NCI-H774 (cell line): Measurements from ENCODE around the gene LINC01488.

Experiments used
- DNase-seq: peaks from one replicate; lab custom pipeline; 2025; lab: John Stamatoyannopoulos, UW

LINC01488 gene

DNA sequence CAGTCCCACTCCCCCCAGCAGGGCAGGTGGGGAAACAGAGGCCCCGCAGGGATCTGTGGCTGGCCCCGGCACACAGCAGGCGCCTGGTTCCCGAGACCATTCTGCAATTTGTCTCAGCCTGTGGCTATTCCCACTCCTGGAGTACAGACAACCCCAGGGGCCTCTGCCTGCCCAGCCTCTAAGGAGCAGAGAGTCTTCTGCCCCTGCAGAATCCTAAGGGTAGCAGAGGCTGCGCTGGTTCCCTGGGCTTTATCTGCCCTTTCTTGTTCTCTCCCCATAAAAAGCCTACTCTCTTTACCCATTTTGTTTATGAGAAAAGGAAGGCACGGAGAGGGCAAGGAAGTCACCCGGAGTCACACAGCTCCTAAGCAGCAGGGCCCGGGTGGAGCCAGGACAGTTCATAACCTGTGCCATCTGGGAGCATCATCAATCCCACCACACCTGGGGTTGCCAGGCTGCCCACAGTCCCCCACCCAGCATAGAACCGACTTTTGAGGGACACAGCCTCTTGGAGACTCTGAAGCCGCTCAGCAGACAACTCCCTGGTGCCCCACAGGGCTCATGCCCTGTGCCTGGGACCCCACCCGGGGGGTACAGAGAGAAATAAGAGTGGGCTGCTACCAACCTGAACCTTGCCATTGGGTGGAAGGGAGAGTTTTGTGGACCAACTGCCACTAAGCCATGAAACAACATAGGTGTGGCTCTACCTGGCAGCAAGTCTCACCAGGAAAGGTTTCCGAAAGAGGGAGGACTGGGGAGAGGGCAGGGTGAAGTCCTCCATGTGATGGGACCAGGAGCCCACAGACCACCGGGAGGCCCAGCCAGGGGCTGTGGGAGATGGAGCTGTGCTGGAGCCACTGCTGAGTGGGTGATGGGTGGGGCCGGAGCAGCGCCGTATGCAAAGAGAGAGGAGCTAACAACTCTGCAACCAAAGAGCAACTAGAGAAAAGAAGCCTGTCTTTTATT, 17.2 kb upstream of the LINC01488 start:
- DNase-seq: no peak

GRCh38 chr11:69465236-69466000, 16.0 kb upstream of the LINC01488 start:
- no peak for DNase-seq

DNA sequence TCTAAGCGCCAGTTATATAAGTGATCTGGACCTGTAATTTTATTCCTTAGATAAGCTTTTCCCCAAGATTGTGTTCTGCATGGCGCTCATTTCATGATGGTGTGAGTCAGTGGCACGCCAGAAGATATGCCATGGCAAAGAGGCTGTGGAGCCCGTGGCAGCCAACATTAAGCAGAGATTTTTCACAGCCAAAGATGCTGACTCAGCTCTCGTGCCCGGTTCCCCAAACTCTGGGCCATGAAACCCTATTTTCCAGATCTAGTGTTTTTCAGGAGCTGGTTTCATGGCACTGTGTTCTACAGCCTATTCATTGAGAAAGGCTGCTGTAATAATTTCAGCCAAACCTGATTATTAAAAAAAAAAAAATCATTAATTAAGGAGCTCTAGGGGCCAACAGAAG, 15.4 kb upstream of the LINC01488 start:
- DNase-seq: no peak

DNA sequence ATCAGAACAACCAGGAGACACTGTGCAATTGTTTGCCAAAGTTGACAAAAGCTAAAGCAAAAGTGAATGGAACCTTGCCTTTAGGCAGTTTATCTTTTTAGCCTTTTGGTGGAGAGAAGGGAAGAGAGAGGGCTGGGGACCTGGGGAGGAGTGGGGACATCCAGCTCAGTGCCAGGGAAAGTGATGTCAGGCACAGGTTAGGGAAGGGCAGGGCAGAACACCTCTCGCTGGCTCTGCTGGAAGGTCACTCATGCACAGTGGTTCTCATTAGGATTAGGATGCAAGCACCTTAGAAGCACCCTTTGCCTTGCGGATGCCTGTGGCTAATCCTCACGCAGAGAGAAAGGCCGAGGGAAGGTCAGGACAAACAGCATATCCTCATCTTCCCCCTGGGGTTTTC, 14.3 kb upstream of the LINC01488 start:
- no peak for DNase-seq

DNA sequence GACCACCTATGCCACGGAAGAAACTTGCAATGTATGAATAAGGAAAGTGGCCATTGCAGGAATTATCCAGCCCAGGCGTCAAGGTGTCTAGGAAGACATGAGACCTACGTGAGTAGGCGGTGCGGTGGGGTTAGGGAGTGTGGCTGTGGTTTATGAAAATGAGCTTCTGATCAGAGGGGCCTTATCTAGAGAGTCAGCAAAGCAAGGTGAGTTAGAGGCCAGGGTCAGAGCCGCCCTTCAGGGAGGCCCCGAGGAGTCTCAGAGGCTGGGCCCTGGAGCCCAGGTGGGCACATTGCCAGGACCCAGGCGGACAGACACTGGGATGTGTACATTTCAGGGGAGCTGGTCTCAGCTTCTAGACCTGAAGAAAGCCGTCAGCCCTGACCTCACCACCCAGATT, 13.8 kb upstream of the LINC01488 start:
- no peak for DNase-seq

- DNase-seq: no peak
These were observed 13.2 kb upstream of the LINC01488 start for GRCh38 chr11:69468221-69468620.

- DNase-seq: no peak
These were observed 12.3 kb upstream of the LINC01488 start for GRCh38 chr11:69468911-69469885.

GRCh38 chr11:69470301-69470700, 11.2 kb upstream of the LINC01488 start:
- no peak for DNase-seq

DNA sequence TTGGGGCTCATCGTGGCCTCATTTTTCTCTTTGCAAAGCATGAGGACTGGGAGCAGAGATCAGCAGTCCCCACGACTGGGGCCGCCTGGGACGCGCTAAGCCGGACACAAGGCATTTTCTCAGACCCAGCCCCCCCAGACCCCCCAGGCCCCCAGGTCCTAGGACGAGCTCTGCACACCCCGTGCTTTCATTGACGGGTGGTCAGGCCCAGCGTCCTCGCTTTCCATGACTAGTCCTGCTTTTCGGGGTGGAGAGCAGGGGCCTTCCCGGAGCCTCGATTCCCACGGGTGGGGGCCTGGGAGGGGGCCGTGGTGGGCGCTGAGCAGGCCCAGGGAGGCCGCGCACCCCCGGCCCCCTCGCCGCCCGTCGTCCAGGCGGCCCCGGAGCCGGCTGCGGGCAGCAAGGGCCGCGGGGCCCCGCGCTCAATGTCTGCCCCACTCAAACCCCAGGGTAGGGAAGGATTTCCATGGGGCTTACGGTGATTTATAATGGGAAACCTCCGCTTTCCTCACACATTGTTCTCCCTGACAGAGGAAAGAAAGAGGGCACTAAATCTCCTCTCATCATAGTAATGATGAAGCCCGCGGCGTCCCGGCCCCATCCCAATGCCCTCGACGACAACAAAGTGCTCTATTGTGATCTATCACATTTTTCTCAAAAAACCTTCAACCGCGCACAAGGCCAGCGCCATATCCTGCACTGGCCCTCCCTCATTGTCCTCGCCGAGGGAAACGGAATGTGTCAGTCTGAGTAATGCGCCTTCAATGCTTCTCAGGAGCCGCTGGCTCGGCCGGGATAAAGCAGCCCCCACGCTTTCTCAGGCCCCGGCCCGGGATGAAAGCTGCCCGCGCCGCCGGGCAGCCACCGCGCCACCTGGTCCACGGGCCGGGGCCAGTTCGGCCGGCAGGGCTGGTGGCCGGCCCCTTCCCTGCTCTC, 10.4 kb upstream of the LINC01488 start:
- no peak for DNase-seq

- no peak for DNase-seq
These were observed 9.5 kb upstream of the LINC01488 start for GRCh38 chr11:69471729-69472540.

GRCh38 chr11:69472541-69473275, 8.8 kb upstream of the LINC01488 start:
- no peak for DNase-seq

DNA sequence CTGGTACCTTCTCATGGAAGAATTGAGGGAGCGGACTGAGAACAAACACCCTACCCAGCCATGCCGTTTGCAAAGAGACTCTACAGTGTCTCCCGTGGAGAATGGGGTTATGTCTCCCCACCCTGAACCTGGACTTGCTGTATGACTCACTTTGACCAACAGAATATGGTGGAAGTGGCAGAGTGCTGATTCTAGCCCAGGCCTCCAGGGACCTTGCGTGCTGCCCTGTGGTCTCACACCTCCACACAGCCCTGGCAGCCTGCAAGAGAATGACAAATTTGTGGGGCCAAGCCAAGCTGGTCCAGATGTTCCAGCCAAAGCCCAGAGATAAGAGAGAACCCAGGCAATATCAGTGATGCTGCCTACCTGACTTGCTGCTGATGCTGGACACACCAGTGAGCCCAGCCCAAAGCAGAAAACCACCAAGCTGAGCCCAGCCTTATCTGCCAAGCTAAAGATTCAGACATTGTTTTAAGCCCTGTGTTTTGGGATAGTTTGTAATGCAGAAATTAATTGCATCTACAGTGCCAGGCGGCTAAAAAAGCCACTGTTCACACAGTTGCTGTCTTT, 8.1 kb upstream of the LINC01488 start:
- DNase-seq: no peak

GRCh38 chr11:69474736-69475135, 6.7 kb upstream of the LINC01488 start:
- no peak for DNase-seq

GRCh38 chr11:69475141-69475865, 6.2 kb upstream of the LINC01488 start:
- no peak for DNase-seq

GRCh38 chr11:69475866-69476471, 5.5 kb upstream of the LINC01488 start:
- no peak for DNase-seq

DNA sequence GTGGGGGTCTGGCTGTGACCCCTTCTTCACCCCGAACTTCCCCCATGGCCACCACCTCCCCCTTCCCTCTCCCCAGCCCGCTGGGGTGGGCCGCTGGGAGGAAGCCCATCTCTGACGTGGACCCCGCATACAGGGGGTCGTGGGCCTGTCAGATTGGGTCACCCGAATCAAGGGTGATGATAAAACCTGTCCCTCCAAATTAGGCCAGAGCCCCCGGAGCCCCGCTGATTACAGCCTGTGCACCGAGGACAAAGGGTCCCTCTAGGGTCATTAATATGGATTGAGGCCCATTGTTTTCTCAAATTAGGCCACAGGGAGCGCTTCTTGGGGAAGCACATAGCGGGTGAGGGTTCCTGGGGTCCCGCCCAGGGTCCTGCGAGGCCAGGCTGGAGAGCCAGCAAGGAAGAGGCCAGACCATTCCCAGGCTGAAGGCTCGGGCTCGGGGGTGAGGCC, 4.9 kb upstream of the LINC01488 start:
- no peak for DNase-seq

DNA sequence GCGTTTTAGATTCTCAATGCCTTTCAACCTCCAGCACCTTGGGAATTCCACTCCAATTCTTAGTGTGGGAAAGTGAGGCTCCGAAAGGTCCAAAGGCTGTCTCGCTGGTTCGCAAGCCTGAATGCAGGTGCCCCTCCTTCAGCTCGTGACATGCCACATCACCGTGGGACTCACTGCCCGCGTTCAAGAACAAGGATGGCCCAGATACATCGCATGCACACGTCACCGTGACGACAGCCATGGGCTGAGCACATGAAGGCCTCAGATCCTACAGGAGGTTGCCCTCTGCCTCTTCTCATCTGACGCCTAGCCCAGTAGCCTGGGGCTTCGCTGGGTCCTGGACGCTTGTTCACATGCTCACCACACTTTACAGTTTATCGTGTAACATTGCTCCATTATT, 4.4 kb upstream of the LINC01488 start:
- DNase-seq: no peak
